DND-41 (cell line): Measurements from ENCODE around the gene SRRM5.

Source experiments
- EZH2 ChIP-seq: IDR thresholded peaks from 3 replicates; pipeline ENCODE4 v1.6.1; 2012; ENCODE audit warnings: borderline replicate concordance, low read depth, mild to moderate bottlenecking, moderate library complexity, low read length, inconsistent platforms; ENCODE audit not compliant: severe bottlenecking
- TF ChIP-seq, protein P1 (sequence below): IDR thresholded peaks from 2 replicates; pipeline ENCODE4 v1.5.1; 2012; ENCODE audit warnings: borderline replicate concordance, low read length, moderate library complexity, mild to moderate bottlenecking; ENCODE audit not compliant: poor library complexity, severe bottlenecking; ENCODE audit errors: extremely low read depth

DNA sequence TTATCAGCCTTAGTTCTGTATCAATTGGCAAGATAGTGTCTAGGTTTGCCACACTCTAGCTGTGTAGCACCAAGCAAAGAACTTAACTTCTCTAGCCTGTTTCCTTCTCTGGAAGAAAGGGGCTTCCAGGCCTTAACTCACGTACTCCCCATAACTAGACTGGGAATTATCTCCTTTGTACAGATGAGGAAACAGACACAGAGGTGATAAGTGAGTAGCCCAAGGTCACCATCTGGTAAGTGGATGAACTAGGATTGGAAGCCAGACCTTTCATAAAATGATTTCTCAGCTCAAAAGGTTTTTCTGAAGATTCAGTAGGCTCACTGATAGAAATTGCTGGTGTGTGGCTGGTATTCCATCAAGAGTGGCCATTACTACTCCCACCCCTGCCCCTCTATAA, 4.4 kb downstream of the SRRM5 start:
- TF ChIP-seq, protein P1, sequence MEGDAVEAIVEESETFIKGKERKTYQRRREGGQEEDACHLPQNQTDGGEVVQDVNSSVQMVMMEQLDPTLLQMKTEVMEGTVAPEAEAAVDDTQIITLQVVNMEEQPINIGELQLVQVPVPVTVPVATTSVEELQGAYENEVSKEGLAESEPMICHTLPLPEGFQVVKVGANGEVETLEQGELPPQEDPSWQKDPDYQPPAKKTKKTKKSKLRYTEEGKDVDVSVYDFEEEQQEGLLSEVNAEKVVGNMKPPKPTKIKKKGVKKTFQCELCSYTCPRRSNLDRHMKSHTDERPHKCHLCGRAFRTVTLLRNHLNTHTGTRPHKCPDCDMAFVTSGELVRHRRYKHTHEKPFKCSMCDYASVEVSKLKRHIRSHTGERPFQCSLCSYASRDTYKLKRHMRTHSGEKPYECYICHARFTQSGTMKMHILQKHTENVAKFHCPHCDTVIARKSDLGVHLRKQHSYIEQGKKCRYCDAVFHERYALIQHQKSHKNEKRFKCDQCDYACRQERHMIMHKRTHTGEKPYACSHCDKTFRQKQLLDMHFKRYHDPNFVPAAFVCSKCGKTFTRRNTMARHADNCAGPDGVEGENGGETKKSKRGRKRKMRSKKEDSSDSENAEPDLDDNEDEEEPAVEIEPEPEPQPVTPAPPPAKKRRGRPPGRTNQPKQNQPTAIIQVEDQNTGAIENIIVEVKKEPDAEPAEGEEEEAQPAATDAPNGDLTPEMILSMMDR, result no peak
- TF ChIP-seq EZH2, result no peak
